ENCODE results near the gene BID. TPM values are rescaled to one million over a fixed set of nuclear protein-coding genes. Genes with fewer than 3 reads are reported as not detected.

The BID gene
- total RNA-seq, 1 experiment from 2014 or later, result 58.2 TPM

DNA sequence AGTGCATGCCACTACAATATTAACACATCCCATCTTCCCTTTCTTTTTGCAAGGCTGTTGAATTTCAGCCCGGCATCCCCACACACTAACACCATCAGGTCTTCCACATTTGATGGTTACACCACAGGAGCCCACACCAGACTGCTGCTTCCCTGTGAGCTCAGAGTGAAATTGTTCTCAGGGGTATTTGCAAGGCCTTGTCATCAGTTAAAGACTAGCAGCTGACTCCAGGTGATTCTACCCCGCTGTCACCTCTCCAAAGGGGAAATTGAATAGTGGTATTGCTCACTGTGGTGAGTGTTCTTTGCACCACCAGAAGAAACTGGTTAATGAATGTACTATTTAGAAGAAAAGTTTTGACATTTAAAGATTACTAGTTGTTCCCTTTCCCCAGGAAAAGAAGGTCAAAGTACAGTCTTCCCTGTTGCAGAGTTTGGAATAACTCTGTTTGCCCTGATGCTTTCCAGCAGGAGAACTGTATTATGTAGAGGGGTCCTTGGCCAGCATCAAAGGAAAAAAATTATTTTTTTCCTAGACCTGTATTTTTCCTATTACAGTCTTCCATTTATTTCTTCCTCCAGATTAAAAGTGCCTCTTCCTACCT is 41.9 kb downstream of the BID start:
- BruUV-seq (replicated peaks), result no TSS peak
- Histone ChIP-seq H3K27ac (ENCODE audit: low read depth, low read length) (no peak overlapping the region), H3K9me2 (ENCODE audit: insufficient read depth) (no peaks in the 10 kb centered on the region), H4K20me1 (ENCODE audit: insufficient read depth) (no peaks in the 10 kb centered on the region), H3K9me3 (ENCODE audit: control insufficient read depth in 1 of 2, insufficient read depth in 1 of 2, low read depth in 1 of 2, low read length in 2 of 2) (no peaks in the 10 kb centered on the region), H3K4me1 (ENCODE audit: control insufficient read depth in 1 of 2, insufficient read depth in 2 of 2, low read length in 2 of 2) (no peaks in the 10 kb centered on the region), H2AFZ (ENCODE audit: low read depth, low read length, poor library complexity, severe bottlenecking) (no peak overlapping the region), H3K4me2 (ENCODE audit: low read length) (no peak overlapping the region), H3K9ac (ENCODE audit: low read length) (no peak overlapping the region), H3K79me2 (ENCODE audit: insufficient read depth, low read length) (no peaks in the 10 kb centered on the region), H3K4me3 (replicated peaks in 1 of 2; ENCODE audit: low read depth in 1 of 2, low read length in 2 of 2) (no peak overlapping the region), H3K36me3 (ENCODE audit: control insufficient read depth in 1 of 2, insufficient read depth in 2 of 2, low read length in 2 of 2) (peaks cover 17 to 31% of the 10 kb centered on the region in 2 experiments; a peak in 3 of 4 replicates), H3K27me3 (ENCODE audit: insufficient read depth, low read length) (no peaks in the 10 kb centered on the region)
- ATAC-seq, result no peak
- DNase-seq (ENCODE audit: low read depth, low spot score), result no peak
- ChIA-PET RAD21 (ENCODE audit: low non-redundant PET in 1 of 2, low total read pairs in 2 of 2, uncharacterized antibody in 2 of 2, unreplicated experiment in 2 of 2) (no interaction called here), CTCF (interaction anchor here (2.7 kb wide), 1 partner anchor 10 kb away, joined by 14 read pairs; no protein-coding TSS in a partner anchor), POLR2A (no interaction called here)
- intact Hi-C loops (cut with micrococcal nuclease), result no loop called here
- TF ChIP-seq, protein P1, sequence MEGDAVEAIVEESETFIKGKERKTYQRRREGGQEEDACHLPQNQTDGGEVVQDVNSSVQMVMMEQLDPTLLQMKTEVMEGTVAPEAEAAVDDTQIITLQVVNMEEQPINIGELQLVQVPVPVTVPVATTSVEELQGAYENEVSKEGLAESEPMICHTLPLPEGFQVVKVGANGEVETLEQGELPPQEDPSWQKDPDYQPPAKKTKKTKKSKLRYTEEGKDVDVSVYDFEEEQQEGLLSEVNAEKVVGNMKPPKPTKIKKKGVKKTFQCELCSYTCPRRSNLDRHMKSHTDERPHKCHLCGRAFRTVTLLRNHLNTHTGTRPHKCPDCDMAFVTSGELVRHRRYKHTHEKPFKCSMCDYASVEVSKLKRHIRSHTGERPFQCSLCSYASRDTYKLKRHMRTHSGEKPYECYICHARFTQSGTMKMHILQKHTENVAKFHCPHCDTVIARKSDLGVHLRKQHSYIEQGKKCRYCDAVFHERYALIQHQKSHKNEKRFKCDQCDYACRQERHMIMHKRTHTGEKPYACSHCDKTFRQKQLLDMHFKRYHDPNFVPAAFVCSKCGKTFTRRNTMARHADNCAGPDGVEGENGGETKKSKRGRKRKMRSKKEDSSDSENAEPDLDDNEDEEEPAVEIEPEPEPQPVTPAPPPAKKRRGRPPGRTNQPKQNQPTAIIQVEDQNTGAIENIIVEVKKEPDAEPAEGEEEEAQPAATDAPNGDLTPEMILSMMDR (IDR thresholded peaks at IDR 0.05 in 2 of 3, conservative IDR thresholded peaks at IDR 0.05 in 1 of 3; ENCODE audit: borderline replicate concordance in 1 of 3, insufficient read depth in 1 of 3, low read depth in 2 of 3, low read length in 2 of 3), result no peak
- TF ChIP-seq CEBPB (IDR thresholded peaks at IDR 0.05; ENCODE audit: low read depth) (no peak), EZH2phosphoT487 (IDR thresholded peaks at IDR 0.05; ENCODE audit: borderline replicate concordance) (no peak), SRF (IDR thresholded peaks at IDR 0.05; ENCODE audit: low read depth) (no peak), REST (IDR thresholded peaks at IDR 0.05; ENCODE audit: low read depth) (no peak), SP1 (IDR thresholded peaks at IDR 0.05; ENCODE audit: low read depth) (no peak)
- TF ChIP-seq, protein P2, sequence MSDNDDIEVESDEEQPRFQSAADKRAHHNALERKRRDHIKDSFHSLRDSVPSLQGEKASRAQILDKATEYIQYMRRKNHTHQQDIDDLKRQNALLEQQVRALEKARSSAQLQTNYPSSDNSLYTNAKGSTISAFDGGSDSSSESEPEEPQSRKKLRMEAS (IDR thresholded peaks at IDR 0.05), result no peak
